Vagina (tissue), 2 donors: Measurements from ENCODE around the gene NUDCD3. TPM values are rescaled to one million over a fixed set of nuclear protein-coding genes. Genes with fewer than 3 reads are reported as not detected.

Experiments used
- DNase-seq, 2 donors: peaks; one replicate each; pipeline ENCODE4 v3.0.0-alpha.2; 2017; ENCODE audit errors: extremely low spot score in 2 of 2
- H3K27ac ChIP-seq: fragments of 200-600 bp; sonication (generic); one replicate; pipeline ENCODE4 v1.5.1; 2019
- H3K27me3 ChIP-seq: fragments of 200-600 bp; sonication (generic); one replicate; pipeline ENCODE4 v1.5.1; 2019
- H3K36me3 ChIP-seq, 2 donors: fragments of 200-600 bp; sonication (generic); one replicate each; pipeline ENCODE4 v1.5.1; 2017 to 2019
- H3K4me1 ChIP-seq: fragments of 200-600 bp; sonication (generic); one replicate; pipeline ENCODE4 v1.5.1; 2019
- H3K4me3 ChIP-seq, 2 donors: fragments of 200-600 bp; sonication (generic); 1 replicate in 1 of 2; 2 replicates in 1 of 2; pipeline ENCODE4 v1.5.1; 2016 to 2019
- H3K9me3 ChIP-seq: fragments of 200-600 bp; sonication (generic); one replicate; pipeline ENCODE4 v1.5.1; 2019
- POLR2A ChIP-seq, 2 donors: fragments of 450-650 bp; IDR thresholded peaks; one replicate each; pipeline ENCODE4 v1.6.1; 2017; ENCODE audit warnings: antibody characterized with exemption in 2 of 2, mild to moderate bottlenecking in 2 of 2, moderate library complexity in 2 of 2
- POLR2AphosphoS5 ChIP-seq, 2 donors: sonication (generic); formaldehyde crosslinking; IDR thresholded peaks; one replicate each; pipeline ENCODE4 v1.9.0; 2017; ENCODE audit warnings: antibody characterized with exemption in 2 of 2, mild to moderate bottlenecking in 2 of 2, low read depth in 1 of 2; ENCODE audit not compliant: insufficient read depth in 1 of 2
- intact Hi-C: fragments of 100-400 bp; cut with DNase I; formaldehyde crosslinking; loops from one replicate; pipeline ENCODE4 v1.15.1; 2023
- small RNA-seq: library from RNA; depleted of rRNA; stranded (forward); fragments of <200 nt; gene quantifications from one replicate; pipeline ENCODE3, GENCODE V24; 2016
- total RNA-seq: library from RNA; depleted of rRNA; stranded (reverse); fragments of >200 nt; gene quantifications from one replicate; pipeline ENCODE4 v1.2.3, GENCODE V29; 2016
- TF ChIP-seq, protein P1 (sequence below), 3 experiments: fragments of 450-650 bp in 2 of 3; fragments of 200-600 bp in 1 of 3; sonication (generic) in 1 of 3; IDR thresholded peaks; one replicate each; pipeline ENCODE4 v1.5.1; 2017 to 2019; ENCODE audit warnings: antibody characterized with exemption in 3 of 3, mild to moderate bottlenecking in 2 of 3, moderate library complexity in 2 of 3

NUDCD3 gene
- total RNA-seq, 1 donor from 2014 or later: 48.6 TPM

DNA sequence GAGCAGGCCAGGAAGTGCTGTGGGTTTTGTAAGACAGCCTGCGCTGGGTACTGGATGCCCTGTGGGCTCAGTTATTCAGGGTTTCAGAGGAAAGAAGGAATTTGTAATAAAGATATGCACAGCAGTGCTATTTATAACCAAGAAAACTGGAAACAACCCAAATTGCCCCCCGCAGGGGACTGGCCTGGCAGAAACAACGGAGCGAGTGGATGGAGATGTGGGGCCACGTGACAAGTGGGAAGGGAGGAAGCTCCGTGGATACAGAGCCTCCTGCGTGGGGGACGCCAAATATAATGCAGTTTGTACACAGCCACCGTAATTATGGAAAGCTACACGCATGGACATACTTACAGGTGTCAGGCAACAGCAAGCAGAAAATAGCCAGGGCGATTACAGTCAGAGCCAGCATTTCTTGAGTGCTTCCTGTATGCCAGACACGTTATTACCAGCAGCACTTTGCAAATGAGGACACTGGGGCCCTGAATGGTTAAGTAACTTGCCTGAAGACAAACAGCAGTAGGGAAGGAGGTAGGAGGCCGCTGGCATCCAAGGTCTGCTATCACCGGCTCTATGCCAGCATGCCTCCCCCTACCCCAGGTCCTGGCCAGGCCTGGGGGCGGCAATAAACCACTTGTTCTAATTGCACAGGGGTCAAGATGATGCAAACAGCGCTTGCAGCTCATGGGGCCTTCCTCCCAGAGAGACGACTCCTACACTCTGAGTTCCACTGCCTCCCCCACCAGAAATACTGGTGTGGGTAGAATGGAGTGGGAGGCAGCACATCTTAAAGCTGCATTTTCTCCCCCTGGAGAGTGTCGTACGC, 156.3 kb downstream of the NUDCD3 start:
- Histone ChIP-seq H3K4me3 (no peak overlapping the region), H3K4me1 (no peaks in the 10 kb centered on the region), H3K36me3 (no peaks in the 10 kb centered on the region), H3K27me3 (no peaks in the 10 kb centered on the region), H3K9me3 (no peaks in the 10 kb centered on the region), H3K27ac (no peak overlapping the region)
- TF ChIP-seq POLR2AphosphoS5 (IDR thresholded peaks at IDR 0.05; ENCODE audit: insufficient read depth in 1 of 2, low read depth in 1 of 2) (no peak), POLR2A (IDR thresholded peaks at IDR 0.05) (no peak)
- TF ChIP-seq, protein P1, sequence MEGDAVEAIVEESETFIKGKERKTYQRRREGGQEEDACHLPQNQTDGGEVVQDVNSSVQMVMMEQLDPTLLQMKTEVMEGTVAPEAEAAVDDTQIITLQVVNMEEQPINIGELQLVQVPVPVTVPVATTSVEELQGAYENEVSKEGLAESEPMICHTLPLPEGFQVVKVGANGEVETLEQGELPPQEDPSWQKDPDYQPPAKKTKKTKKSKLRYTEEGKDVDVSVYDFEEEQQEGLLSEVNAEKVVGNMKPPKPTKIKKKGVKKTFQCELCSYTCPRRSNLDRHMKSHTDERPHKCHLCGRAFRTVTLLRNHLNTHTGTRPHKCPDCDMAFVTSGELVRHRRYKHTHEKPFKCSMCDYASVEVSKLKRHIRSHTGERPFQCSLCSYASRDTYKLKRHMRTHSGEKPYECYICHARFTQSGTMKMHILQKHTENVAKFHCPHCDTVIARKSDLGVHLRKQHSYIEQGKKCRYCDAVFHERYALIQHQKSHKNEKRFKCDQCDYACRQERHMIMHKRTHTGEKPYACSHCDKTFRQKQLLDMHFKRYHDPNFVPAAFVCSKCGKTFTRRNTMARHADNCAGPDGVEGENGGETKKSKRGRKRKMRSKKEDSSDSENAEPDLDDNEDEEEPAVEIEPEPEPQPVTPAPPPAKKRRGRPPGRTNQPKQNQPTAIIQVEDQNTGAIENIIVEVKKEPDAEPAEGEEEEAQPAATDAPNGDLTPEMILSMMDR (IDR thresholded peaks at IDR 0.05): no peak
- intact Hi-C loops: no loop called here
- DNase-seq: no peak

DNA sequence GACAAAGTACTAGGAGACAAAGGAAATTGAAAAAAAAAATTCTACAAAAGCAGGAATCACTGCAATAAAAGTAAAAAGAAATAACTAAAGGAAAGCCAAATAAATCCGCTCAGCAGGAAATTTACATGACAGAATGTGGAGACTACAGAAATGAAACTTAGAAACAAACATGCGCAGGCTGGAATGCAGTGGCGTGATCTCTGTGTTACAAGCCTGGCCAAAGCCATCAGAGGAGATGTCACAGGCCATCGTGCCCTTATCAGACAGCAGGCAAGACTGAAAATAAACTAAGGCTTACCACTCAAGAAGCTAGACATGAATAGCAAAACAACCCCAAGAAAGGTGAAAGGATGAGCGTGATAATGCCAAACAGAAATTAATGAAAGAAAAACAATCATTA, 158.8 kb downstream of the NUDCD3 start:
- Histone ChIP-seq H3K9me3 (no peaks in the 10 kb centered on the region), H3K4me1 (no peaks in the 10 kb centered on the region), H3K27ac (no peak overlapping the region), H3K4me3 (no peak overlapping the region), H3K27me3 (no peaks in the 10 kb centered on the region), H3K36me3 (no peaks in the 10 kb centered on the region)
- no peak for DNase-seq
- intact Hi-C loops: no loop called here
- no peak for TF ChIP-seq POLR2A (IDR thresholded peaks at IDR 0.05)
- TF ChIP-seq, protein P1 (IDR thresholded peaks at IDR 0.05): no peak
- TF ChIP-seq POLR2AphosphoS5 (IDR thresholded peaks at IDR 0.05; ENCODE audit: insufficient read depth in 1 of 2, low read depth in 1 of 2): no peak

DNA sequence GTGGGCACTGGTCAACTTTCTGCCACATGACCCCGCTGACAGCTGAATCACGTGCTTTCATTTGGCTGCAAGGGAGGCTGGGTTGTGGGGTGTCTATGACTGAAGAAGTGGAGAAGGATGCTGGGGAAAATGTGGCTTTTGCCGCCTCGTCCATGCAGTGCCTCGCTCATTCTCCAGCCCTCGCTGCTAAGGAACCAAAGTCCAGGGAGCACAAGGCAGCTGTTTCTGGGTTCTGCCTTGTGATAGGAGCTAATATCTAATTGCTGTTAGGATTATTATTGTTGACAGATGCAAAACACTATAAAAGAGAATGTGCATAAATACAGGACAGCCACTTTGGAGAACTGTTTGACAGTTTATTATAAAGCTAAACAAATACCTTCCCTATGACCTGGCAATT, 160.1 kb downstream of the NUDCD3 start:
- no peak overlapping the region for H3K27ac ChIP-seq
- no peaks in the 10 kb centered on the region for H3K36me3 ChIP-seq
- no peak overlapping the region for H3K4me3 ChIP-seq
- no peak for DNase-seq
- intact Hi-C loops: no loop called here
- TF ChIP-seq, protein P1 (IDR thresholded peaks at IDR 0.05): no peak
- TF ChIP-seq POLR2A (IDR thresholded peaks at IDR 0.05) (no peak), POLR2AphosphoS5 (IDR thresholded peaks at IDR 0.05; ENCODE audit: insufficient read depth in 1 of 2, low read depth in 1 of 2) (no peak)
- no peaks in the 10 kb centered on the region for H3K9me3 ChIP-seq
- no peaks in the 10 kb centered on the region for H3K27me3 ChIP-seq
- H3K4me1 ChIP-seq: peaks cover 5% of the 10 kb centered on the region

DNA sequence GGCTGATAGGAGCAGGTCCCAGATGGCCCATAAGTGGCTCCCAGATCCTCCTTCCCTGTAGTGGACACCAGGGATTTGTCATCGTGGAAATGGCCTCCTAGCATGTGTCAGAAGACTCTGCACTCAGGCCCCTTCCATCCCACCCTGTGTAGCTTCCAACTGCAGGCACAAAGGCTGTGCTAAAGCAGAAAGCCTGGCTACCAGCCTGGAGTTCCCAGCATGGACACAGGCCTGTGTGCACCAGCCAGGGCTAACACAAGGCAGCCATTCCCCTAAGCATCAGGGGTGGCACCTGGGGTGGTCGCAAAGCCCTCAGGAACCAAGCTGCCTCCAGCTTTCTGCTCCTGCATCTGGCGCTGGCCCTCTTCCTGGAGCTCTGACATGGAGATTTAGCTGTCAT, 160.6 kb downstream of the NUDCD3 start:
- H3K9me3 ChIP-seq: no peaks in the 10 kb centered on the region
- no peak overlapping the region for H3K27ac ChIP-seq
- no peak for TF ChIP-seq POLR2A (IDR thresholded peaks at IDR 0.05)
- TF ChIP-seq, protein P1 (IDR thresholded peaks at IDR 0.05): no peak
- intact Hi-C loops: no loop called here
- no peak for DNase-seq
- peaks cover 5% of the 10 kb centered on the region for H3K4me1 ChIP-seq
- H3K4me3 ChIP-seq: no peak overlapping the region
- no peaks in the 10 kb centered on the region for H3K36me3 ChIP-seq
- H3K27me3 ChIP-seq: no peaks in the 10 kb centered on the region

Small RNAs within 50 kb of the gene (small RNA-seq; reads per million reads assigned to genes)
- not detected for gene RNU6-1097P

Other genes starting within 250 kb of the NUDCD3 start
- gene CAMK2B, start 165.1 kb downstream of the NUDCD3 start, total RNA-seq: 3.2 TPM
- gene NPC1L1, start 50.7 kb upstream of the NUDCD3 start, total RNA-seq: 0.49 TPM
- 60.2 TPM for gene DDX56, start 83.2 kb upstream of the NUDCD3 start, total RNA-seq
- 102 TPM for gene TMED4, start 91.6 kb upstream of the NUDCD3 start, total RNA-seq
- gene OGDH, start 116.0 kb upstream of the NUDCD3 start, total RNA-seq: 80.0 TPM